ENCODE results near the gene SLC22A31. TPM values are rescaled to one million over a fixed set of nuclear protein-coding genes. Genes with fewer than 3 reads are reported as not detected.
A peak's percentile ranks its signal among the peaks of the same experiment; 100 is the strongest.

SLC22A31 gene
- total RNA-seq, 1 experiment from 2014 or later: not detected

GRCh38 chr16:89153848-89154271, 46.5 kb downstream of the SLC22A31 start:
- Mint-ChIP-seq H3K9me3 (ENCODE audit: unreplicated experiment) (peaks cover 6% of the 10 kb centered on the region), H3K4me3 (ENCODE audit: unreplicated experiment) (no peak overlapping the region), H3K4me1 (ENCODE audit: insufficient read depth, unreplicated experiment) (peaks cover 13% of the 10 kb centered on the region), H3K36me3 (ENCODE audit: insufficient read depth, unreplicated experiment) (peaks cover 41% of the 10 kb centered on the region), H3K27me3 (ENCODE audit: insufficient read depth, unreplicated experiment) (no peaks in the 10 kb centered on the region), H3K27ac (ENCODE audit: low read depth, unreplicated experiment) (no peak overlapping the region)
- BruUV-seq (replicated peaks): no TSS peak
- no peak for TF ChIP-seq CTCF (IDR thresholded peaks at IDR 0.05; ENCODE audit: unreplicated experiment)
- no peak for DNase-seq (ENCODE audit: unreplicated experiment)
- ChIA-PET CTCF (interaction anchor here (0.9 kb wide), 1 partner anchor 13 kb away, joined by 3 read pairs; no protein-coding TSS in a partner anchor), POLR2A (no interaction called here)
- intact Hi-C loops (cut with micrococcal nuclease): no loop called here

DNA sequence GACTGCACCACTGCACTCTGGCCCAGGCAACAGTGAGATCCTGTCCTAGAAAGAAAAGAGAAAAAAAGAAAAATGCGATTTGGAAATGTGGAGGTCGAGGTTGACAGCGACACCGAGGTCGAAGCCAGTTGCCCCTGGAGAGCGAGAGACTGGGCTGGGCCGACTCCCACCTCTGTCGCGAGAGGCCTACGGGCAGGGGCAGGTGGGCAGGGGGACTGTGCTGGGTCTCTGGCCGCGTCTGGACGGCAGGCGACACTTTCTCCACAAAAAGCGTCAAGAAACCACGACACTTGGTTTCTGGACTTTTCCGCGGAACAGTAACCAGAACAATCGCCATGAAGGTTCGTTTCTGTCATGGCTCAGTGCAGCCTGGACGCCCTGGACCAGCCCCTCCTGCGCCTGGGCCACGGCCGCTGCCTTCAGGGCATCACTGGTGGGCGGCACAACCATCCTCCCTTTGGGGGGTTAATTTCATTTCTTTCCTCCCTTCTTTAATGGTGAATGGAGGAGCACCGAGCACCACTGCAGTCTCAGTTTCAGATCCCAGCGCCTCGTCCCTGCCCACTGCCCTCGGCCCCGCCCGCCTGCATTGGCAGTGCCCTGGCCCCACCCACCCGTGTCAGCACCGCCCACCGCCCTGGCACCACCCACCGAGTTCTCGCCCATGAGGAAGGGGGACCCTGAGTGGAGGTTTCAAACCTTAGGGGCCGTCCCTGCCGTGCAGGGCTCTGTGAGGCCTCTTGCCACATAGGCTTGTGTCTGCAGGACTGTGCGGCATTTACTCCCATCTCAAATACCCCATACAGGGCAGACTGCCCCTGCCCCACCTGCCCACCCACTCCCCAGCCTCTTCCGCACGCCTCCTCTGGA, 47.3 kb downstream of the SLC22A31 start:
- H3K9me3 Mint-ChIP-seq (ENCODE audit: unreplicated experiment): peaks cover 9% of the 10 kb centered on the region
- H3K27ac Mint-ChIP-seq (ENCODE audit: low read depth, unreplicated experiment): no peak overlapping the region
- no peaks in the 10 kb centered on the region for H3K27me3 Mint-ChIP-seq (ENCODE audit: insufficient read depth, unreplicated experiment)
- intact Hi-C loops (cut with micrococcal nuclease): no loop called here
- no TSS peak for BruUV-seq (replicated peaks)
- CTCF ChIA-PET: no interaction called here
- no peak overlapping the region for H3K4me3 Mint-ChIP-seq (ENCODE audit: unreplicated experiment)
- TF ChIP-seq CTCF (IDR thresholded peaks at IDR 0.05; ENCODE audit: unreplicated experiment): no peak
- DNase-seq (ENCODE audit: unreplicated experiment): no peak
- H3K36me3 Mint-ChIP-seq (ENCODE audit: insufficient read depth, unreplicated experiment): peaks cover 48% of the 10 kb centered on the region
- peaks cover 13% of the 10 kb centered on the region for H3K4me1 Mint-ChIP-seq (ENCODE audit: insufficient read depth, unreplicated experiment)
- POLR2A ChIA-PET: no interaction called here

GRCh38 chr16:89150981-89151380, 49.4 kb downstream of the SLC22A31 start:
- POLR2A ChIA-PET: interaction anchor here (1.0 to 2.8 kb wide), 3 partner anchors 57 to 339 kb away, joined by 3 to 7 read pairs (median 6); partner anchors contain the start of genes ACSF3, GALNS and TRAPPC2L
- Mint-ChIP-seq H3K4me3 (ENCODE audit: unreplicated experiment) (no peak overlapping the region), H3K36me3 (ENCODE audit: insufficient read depth, unreplicated experiment) (peaks cover 53% of the 10 kb centered on the region), H3K27ac (ENCODE audit: low read depth, unreplicated experiment) (peak overlapping the region; percentile 75), H3K9me3 (ENCODE audit: unreplicated experiment) (peaks cover 9% of the 10 kb centered on the region), H3K4me1 (ENCODE audit: insufficient read depth, unreplicated experiment) (peaks cover 13% of the 10 kb centered on the region), H3K27me3 (ENCODE audit: insufficient read depth, unreplicated experiment) (no peaks in the 10 kb centered on the region)
- no peak for DNase-seq (ENCODE audit: unreplicated experiment)
- TF ChIP-seq CTCF (IDR thresholded peaks at IDR 0.05; ENCODE audit: unreplicated experiment): no peak
- CTCF ChIA-PET: no interaction called here
- no TSS peak for BruUV-seq (replicated peaks)
- intact Hi-C loops (cut with micrococcal nuclease): no loop called here

GRCh38 chr16:89150090-89150835, 50.1 kb downstream of the SLC22A31 start:
- Mint-ChIP-seq H3K4me3 (ENCODE audit: unreplicated experiment) (peak overlapping the region; percentile 7), H3K27me3 (ENCODE audit: insufficient read depth, unreplicated experiment) (no peaks in the 10 kb centered on the region), H3K4me1 (ENCODE audit: insufficient read depth, unreplicated experiment) (peaks cover 13% of the 10 kb centered on the region), H3K9me3 (ENCODE audit: unreplicated experiment) (peaks cover 9% of the 10 kb centered on the region), H3K27ac (ENCODE audit: low read depth, unreplicated experiment) (peak overlapping the region; percentile 75), H3K36me3 (ENCODE audit: insufficient read depth, unreplicated experiment) (peaks cover 52% of the 10 kb centered on the region)
- TF ChIP-seq CTCF (IDR thresholded peaks at IDR 0.05; ENCODE audit: unreplicated experiment): no peak
- POLR2A ChIA-PET: interaction anchor here (0.6 to 2.8 kb wide), 6 partner anchors 11 to 349 kb away, joined by 3 to 7 read pairs (median 4); partner anchors contain the start of genes ACSF3, GALNS and TRAPPC2L
- intact Hi-C loops (cut with micrococcal nuclease): no loop called here
- BruUV-seq (replicated peaks): no TSS peak
- DNase-seq (ENCODE audit: unreplicated experiment): peak; percentile 39
- CTCF ChIA-PET: interaction anchor here (0.7 to 1.1 kb wide), 4 partner anchors 198 to 413 kb away, joined by 3 to 4 read pairs (median 4); no protein-coding TSS in a partner anchor
